Measurements from ENCODE around the gene DCST2. TPM values are rescaled to one million over a fixed set of nuclear protein-coding genes. Genes with fewer than 3 reads are reported as not detected.

The DCST2 gene
- total RNA-seq, 1 experiment from 2014 or later: not detected

DNA sequence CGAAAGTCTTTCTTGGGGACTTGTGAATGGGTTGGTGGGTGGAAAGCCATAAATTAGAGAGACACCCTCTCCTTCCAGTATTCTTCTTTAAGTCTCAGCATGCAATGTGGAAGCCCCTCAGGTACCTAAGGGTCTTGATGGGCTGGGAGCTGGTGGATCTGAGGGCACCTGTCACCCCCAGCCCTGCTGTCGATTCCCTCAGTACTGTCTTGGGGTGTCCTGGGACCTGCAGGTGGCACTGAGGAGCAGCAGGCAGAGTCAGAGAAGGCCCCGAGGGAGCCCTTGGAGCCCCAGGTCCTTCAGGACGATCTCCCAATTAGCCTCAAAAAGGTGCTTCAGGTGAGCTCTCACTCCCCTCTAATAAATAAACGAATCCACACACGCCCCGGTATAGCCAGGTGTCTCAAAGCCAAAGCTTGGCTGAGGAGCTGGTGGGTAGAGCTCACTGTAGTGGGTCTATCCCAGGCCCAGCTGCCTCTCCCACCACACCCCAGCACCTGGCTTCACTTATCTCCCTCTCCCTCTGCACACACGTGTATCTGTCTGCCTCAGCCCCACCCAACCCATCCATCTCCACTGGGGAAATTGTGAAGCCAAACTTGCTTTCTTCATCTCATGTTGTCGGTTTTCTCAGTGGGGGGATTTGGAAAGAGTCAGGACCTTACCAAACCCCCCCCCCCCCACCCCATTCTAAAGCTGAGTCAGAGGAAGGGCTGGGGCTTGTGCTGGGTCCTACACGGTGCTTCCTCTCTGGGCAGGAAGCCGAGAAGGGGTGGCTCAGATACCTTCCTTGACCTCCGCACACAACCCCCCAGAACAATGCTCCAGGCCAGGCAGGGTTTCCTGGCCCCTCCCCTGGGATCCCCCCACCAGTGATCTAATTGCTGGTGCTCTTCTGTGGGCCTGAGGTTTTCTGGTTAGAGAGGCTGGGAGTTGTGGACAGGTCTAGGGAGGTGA, 19.1 kb upstream of the DCST2 start:
- no peak for DNase-seq (ENCODE audit: low read depth)
- in situ Hi-C loops (cut with HindIII; ENCODE audit: low pct_unique_long_range_greater_than_20kb, low sequenced_read_pairs): no loop called here

GRCh38 chr1:155051777-155052398, 18.3 kb upstream of the DCST2 start:
- peak; percentile 27 for DNase-seq (ENCODE audit: low read depth)
- in situ Hi-C loops (cut with HindIII; ENCODE audit: low pct_unique_long_range_greater_than_20kb, low sequenced_read_pairs): no loop called here

DNA sequence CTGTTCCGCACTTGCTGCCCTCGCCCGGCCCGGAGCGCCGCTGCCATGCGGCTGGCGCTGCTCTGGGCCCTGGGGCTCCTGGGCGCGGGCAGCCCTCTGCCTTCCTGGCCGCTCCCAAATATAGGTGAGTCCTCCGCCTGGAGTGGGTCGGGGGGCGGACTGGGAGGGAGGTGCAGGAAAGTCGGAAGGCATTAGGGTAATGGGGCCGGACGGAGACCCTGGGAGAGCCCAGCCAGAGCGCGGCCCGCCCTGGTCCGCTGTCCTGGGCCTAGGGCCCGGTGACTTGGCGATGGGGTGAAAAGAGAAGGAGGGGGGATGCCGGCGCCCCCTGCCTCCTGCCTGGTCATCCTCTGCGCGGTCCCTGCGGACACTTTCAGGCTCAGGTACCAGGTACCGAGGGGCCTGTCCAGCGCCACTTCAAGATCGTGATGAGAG, 17.8 kb upstream of the DCST2 start:
- in situ Hi-C loops (cut with HindIII; ENCODE audit: low pct_unique_long_range_greater_than_20kb, low sequenced_read_pairs): no loop called here
- no peak for DNase-seq (ENCODE audit: low read depth)

- in situ Hi-C loops (cut with HindIII; ENCODE audit: low pct_unique_long_range_greater_than_20kb, low sequenced_read_pairs): no loop called here
- peak; percentile 82 for DNase-seq (ENCODE audit: low read depth)
Measured at GRCh38 chr1:155050560-155051341, 17.2 kb upstream of the DCST2 start, which contains the start of gene ADAM15. Gene ADAM15 (plus strand): TSS chr1:155051316. CDS start chr1:155051387, 71 bp downstream.

GRCh38 chr1:155049651-155050559, 16.3 kb upstream of the DCST2 start:
- peak; percentile 12 for DNase-seq (ENCODE audit: low read depth)
- in situ Hi-C loops (cut with HindIII; ENCODE audit: low pct_unique_long_range_greater_than_20kb, low sequenced_read_pairs): no loop called here

GRCh38 chr1:155048449-155049334, 15.1 kb upstream of the DCST2 start:
- in situ Hi-C loops (cut with HindIII; ENCODE audit: low pct_unique_long_range_greater_than_20kb, low sequenced_read_pairs): no loop called here
- DNase-seq (ENCODE audit: low read depth): no peak

DNA sequence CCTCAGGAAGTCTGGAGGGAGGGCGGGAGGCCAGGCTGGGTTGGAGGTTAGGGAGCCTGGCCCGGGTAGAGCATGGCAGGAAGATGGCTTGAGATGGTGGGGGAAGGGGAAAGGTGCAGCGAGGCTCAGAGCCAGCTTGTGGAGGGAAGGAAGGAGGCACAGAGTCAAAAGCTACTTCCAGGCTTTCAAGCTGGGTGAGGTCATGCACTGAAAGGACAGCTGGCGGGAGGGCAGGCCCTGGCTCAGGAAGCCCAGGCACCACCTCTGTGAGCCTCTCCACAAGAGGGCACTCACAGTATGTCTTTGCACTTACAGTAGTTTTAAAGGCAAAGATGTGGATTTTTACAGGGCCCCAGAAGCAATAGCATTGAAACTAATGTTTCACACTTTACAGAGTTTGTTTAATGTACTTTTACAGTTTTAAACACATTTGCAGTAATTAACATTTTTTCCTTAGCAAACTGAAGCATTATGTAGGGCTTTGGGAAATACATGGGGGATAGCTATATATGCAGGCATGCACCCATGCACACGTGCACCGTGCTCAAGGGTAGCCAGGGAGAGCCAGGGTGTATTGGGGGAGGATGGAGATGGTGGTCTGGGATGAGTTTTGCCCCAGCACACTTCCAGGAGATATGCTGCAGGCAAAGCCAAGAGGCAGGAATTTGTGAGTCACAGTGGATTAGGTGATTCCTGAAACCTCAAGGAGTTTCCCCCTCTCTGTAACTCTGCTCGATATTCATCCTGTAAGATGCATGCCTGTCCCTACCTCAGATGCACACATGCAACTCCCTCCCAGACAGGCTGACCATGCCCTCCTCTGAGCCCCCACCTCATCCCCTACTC, 11.5 kb upstream of the DCST2 start:
- in situ Hi-C loops (cut with HindIII; ENCODE audit: low pct_unique_long_range_greater_than_20kb, low sequenced_read_pairs): no loop called here
- peak; percentile 68 for DNase-seq (ENCODE audit: low read depth)

DNA sequence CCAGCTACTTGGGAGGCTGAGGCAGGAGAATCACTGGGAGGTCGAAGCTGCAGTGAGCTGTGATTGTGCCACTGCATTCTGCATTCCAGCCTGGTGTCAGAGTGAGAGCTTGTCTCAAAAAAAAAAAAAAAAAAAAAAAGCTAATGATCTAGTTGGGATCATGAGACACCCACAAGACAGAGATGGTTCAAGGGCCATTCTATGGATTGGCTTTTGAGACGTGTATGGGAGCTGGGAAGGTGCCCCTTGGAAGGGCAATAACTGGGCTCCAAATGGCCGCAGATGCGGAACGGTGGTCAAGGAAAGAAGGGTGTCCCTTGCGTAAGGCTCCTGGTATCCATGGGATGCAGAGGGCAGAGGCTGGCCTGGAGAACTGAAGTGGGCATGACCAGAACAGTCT, 10.8 kb upstream of the DCST2 start:
- no peak for DNase-seq (ENCODE audit: low read depth)
- in situ Hi-C loops (cut with HindIII; ENCODE audit: low pct_unique_long_range_greater_than_20kb, low sequenced_read_pairs): no loop called here

GRCh38 chr1:155043793-155044192, 10.2 kb upstream of the DCST2 start:
- no peak for DNase-seq (ENCODE audit: low read depth)
- in situ Hi-C loops (cut with HindIII; ENCODE audit: low pct_unique_long_range_greater_than_20kb, low sequenced_read_pairs): no loop called here

GRCh38 chr1:155043301-155043702, 9.7 kb upstream of the DCST2 start:
- in situ Hi-C loops (cut with HindIII; ENCODE audit: low pct_unique_long_range_greater_than_20kb, low sequenced_read_pairs): no loop called here

GRCh38 chr1:155042789-155043188, 9.2 kb upstream of the DCST2 start:
- no peak for DNase-seq (ENCODE audit: low read depth)
- in situ Hi-C loops (cut with HindIII; ENCODE audit: low pct_unique_long_range_greater_than_20kb, low sequenced_read_pairs): no loop called here

More at GRCh38 chr1:155043301-155043702, 9.7 kb upstream of the DCST2 start:
- DNase-seq (ENCODE audit: low read depth): no peak

- in situ Hi-C loops (cut with HindIII; ENCODE audit: low pct_unique_long_range_greater_than_20kb, low sequenced_read_pairs): no loop called here
- no peak for DNase-seq (ENCODE audit: low read depth)
Measured at GRCh38 chr1:155040358-155041093, 6.9 kb upstream of the DCST2 start.

- in situ Hi-C loops (cut with HindIII; ENCODE audit: low pct_unique_long_range_greater_than_20kb, low sequenced_read_pairs): no loop called here
- no peak for DNase-seq (ENCODE audit: low read depth)
Measured at GRCh38 chr1:155039308-155039669, 5.7 kb upstream of the DCST2 start.

GRCh38 chr1:155038602-155039307, 5.2 kb upstream of the DCST2 start:
- in situ Hi-C loops (cut with HindIII; ENCODE audit: low pct_unique_long_range_greater_than_20kb, low sequenced_read_pairs): no loop called here
- peak; percentile 53 for DNase-seq (ENCODE audit: low read depth)

Measured in Caki2 (cell line).